Liver (tissue), 9 donors: ENCODE data around the gene LCN10. TPM values are rescaled to one million over a fixed set of nuclear protein-coding genes. Genes with fewer than 3 reads are reported as not detected.

Experiments used
- DNase-seq: peaks from one replicate; pipeline ENCODE4 v3.0.0-alpha.2; 2017; ENCODE audit warnings: low spot score
- H3K27ac ChIP-seq, 2 donors: one replicate each; pipeline ENCODE4 v1.7.0; 2013; ENCODE audit warnings: inconsistent platforms in 2 of 2, low read length in 2 of 2, control low read depth in 1 of 2, low read depth in 1 of 2, mild to moderate bottlenecking in 1 of 2
- H3K27me3 ChIP-seq, 4 donors: one replicate each; pipeline versions ENCODE4 v1.6.1 to v1.7.0; 2013; ENCODE audit warnings: low read length in 3 of 4, inconsistent platforms in 1 of 4, mild to moderate bottlenecking in 1 of 4, moderate library complexity in 1 of 4; ENCODE audit not compliant: control insufficient read depth in 4 of 4, insufficient read depth in 4 of 4
- H3K36me3 ChIP-seq, 4 donors: one replicate each; pipeline versions ENCODE4 v1.6.1 to v1.7.0; 2013; ENCODE audit warnings: low read length in 3 of 4, mild to moderate bottlenecking in 3 of 4, low read depth in 1 of 4, moderate library complexity in 1 of 4; ENCODE audit not compliant: control insufficient read depth in 4 of 4, insufficient read depth in 3 of 4
- H3K4me1 ChIP-seq, 4 donors: one replicate each; pipeline versions ENCODE4 v1.6.1 to v1.7.0; 2013; ENCODE audit warnings: low read length in 3 of 4, mild to moderate bottlenecking in 3 of 4, moderate library complexity in 1 of 4; ENCODE audit not compliant: control insufficient read depth in 4 of 4, insufficient read depth in 4 of 4
- H3K4me3 ChIP-seq, 3 donors: one replicate each; pipeline versions ENCODE4 v1.6.1 to v1.7.0; 2013; ENCODE audit warnings: low read length in 3 of 3, control low read depth in 1 of 3, low read depth in 1 of 3, mild to moderate bottlenecking in 1 of 3
- H3K9ac ChIP-seq, 2 donors: one replicate each; pipeline ENCODE4 v1.7.0; 2013; ENCODE audit warnings: low read length in 2 of 2, mild to moderate bottlenecking in 2 of 2, moderate library complexity in 2 of 2, control low read depth in 1 of 2, low read depth in 1 of 2
- H3K9me3 ChIP-seq, 4 donors: one replicate each; pipeline versions ENCODE4 v1.6.1 to v1.7.0; 2013; ENCODE audit warnings: low read length in 3 of 4; ENCODE audit not compliant: control insufficient read depth in 4 of 4
- EGR1 ChIP-seq, 2 donors: IDR thresholded peaks; 2 replicates each; pipeline ENCODE4 v1.6.1; 2016 to 2018; ENCODE audit warnings: antibody characterized with exemption in 2 of 2, low read depth in 2 of 2
- FOXA1 ChIP-seq: IDR thresholded peaks from 2 replicates; pipeline ENCODE4 v1.6.1; 2016; ENCODE audit warnings: antibody characterized with exemption
- GABPA ChIP-seq, 2 donors: IDR thresholded peaks in 1 of 2; conservative IDR thresholded peaks in 1 of 2; 2 replicates each; pipeline ENCODE4 v1.6.1; 2016; ENCODE audit warnings: antibody characterized with exemption in 2 of 2, mild to moderate bottlenecking in 1 of 2, moderate library complexity in 1 of 2
- HNF4A ChIP-seq, 2 donors: conservative IDR thresholded peaks; 2 replicates each; pipeline ENCODE4 v1.6.1; 2016; ENCODE audit warnings: antibody characterized with exemption in 2 of 2, mild to moderate bottlenecking in 2 of 2
- HNF4G ChIP-seq: IDR thresholded peaks from 2 replicates; pipeline ENCODE4 v1.6.1; 2016; ENCODE audit warnings: antibody characterized with exemption
- JUND ChIP-seq, 2 donors: IDR thresholded peaks; 2 replicates each; pipeline ENCODE4 v1.6.1; 2016; ENCODE audit warnings: antibody characterized with exemption in 2 of 2
- NR2F2 ChIP-seq: IDR thresholded peaks from 2 replicates; pipeline ENCODE4 v1.6.1; 2016; ENCODE audit warnings: antibody characterized with exemption
- RAD21 ChIP-seq, 2 donors: IDR thresholded peaks; 2 replicates each; pipeline ENCODE4 v1.6.1; 2016; ENCODE audit warnings: antibody characterized with exemption in 2 of 2, mild to moderate bottlenecking in 2 of 2
- TAF1 ChIP-seq: conservative IDR thresholded peaks from 2 replicates; pipeline ENCODE4 v1.6.1; 2016; ENCODE audit warnings: antibody characterized with exemption, mild to moderate bottlenecking
- YY1 ChIP-seq: IDR thresholded peaks from 2 replicates; pipeline ENCODE4 v1.6.1; 2016; ENCODE audit warnings: antibody characterized with exemption, mild to moderate bottlenecking
- WGBS: extraction: QIAGEN DNeasy Blood & Tissue Kit; methylation state at CpG from one replicate; pipeline ENCODE4 v1.1.7; 2013; 5-methylcytosine and 5-hydroxymethylcytosine counted together
- polyA plus RNA-seq, 2 donors: library from polyadenylated mRNA; stranded (reverse) in 1 of 2; unstranded in 1 of 2; fragments of 200-250 nt in 1 of 2; fragments of >200 nt in 1 of 2; fragmentation: Nextera tagmentation in 1 of 2; extraction: Ambion mirVana in 1 of 2; gene quantifications; one replicate each; pipeline versions ENCODE4 v1.2.1 to v1.2.3, GENCODE V29; 2013 to 2015
- total RNA-seq, 2 donors: library from RNA; depleted of rRNA; stranded (reverse); fragments of >200 nt; gene quantifications; one replicate each; pipeline ENCODE4 v1.2.3, GENCODE V29; 2014
- TF ChIP-seq, protein P1 (sequence below): IDR thresholded peaks from 2 replicates; pipeline ENCODE4 v1.6.1; 2016; ENCODE audit warnings: antibody characterized with exemption
- TF ChIP-seq, protein P2 (sequence below): IDR thresholded peaks from 2 replicates; pipeline ENCODE4 v1.6.1; 2016; ENCODE audit warnings: antibody characterized with exemption
- TF ChIP-seq, protein P3 (sequence below): IDR thresholded peaks from 2 replicates; pipeline ENCODE4 v1.6.1; 2016; ENCODE audit warnings: antibody characterized with exemption, mild to moderate bottlenecking
- TF ChIP-seq, protein P4 (sequence below): IDR thresholded peaks from 2 replicates; pipeline ENCODE4 v1.6.1; 2016; ENCODE audit warnings: antibody characterized with exemption
- donor health status: healthy.
- donor health status: healthy.
- donor health status: healthy.
- donor health status: healthy.
- donor health status: healthy.

The LCN10 gene
- total and polyA plus RNA-seq, 4 donors, result 0.08 to 0.14 (median 0.11) TPM

DNA sequence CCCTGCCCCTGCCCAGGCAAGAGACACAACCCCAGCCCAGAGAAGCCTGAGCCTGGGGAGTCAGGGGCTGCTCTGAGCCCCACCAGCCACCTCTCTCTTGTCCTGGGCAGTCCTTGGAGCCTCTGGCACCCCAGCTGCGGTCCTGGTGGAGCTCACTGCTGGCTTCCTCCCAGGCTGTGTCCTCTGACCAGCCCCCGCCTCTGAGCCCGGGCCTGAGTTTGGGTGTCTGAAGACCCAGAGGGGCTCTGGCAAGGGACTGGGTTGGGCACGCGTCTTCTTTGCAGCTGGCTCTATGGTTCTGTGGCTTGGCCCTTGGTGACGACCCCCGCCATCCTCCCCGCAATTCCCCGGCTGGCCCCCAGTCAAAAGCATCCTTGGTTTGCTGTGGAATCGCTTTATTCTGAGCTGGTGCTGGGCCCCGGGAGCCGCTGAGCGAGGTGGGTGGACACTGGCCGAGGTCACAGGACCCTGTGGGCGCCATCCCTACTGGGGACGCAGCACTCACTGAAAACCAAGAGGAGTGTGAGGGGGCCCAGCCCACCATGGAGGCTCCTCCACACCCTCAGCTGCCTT is 985 bp upstream of the LCN10 start:
- TF ChIP-seq, protein P1, sequence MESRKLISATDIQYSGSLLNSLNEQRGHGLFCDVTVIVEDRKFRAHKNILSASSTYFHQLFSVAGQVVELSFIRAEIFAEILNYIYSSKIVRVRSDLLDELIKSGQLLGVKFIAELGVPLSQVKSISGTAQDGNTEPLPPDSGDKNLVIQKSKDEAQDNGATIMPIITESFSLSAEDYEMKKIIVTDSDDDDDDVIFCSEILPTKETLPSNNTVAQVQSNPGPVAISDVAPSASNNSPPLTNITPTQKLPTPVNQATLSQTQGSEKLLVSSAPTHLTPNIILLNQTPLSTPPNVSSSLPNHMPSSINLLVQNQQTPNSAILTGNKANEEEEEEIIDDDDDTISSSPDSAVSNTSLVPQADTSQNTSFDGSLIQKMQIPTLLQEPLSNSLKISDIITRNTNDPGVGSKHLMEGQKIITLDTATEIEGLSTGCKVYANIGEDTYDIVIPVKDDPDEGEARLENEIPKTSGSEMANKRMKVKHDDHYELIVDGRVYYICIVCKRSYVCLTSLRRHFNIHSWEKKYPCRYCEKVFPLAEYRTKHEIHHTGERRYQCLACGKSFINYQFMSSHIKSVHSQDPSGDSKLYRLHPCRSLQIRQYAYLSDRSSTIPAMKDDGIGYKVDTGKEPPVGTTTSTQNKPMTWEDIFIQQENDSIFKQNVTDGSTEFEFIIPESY, result no peak
- TF ChIP-seq, protein P2, sequence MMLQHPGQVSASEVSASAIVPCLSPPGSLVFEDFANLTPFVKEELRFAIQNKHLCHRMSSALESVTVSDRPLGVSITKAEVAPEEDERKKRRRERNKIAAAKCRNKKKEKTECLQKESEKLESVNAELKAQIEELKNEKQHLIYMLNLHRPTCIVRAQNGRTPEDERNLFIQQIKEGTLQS, result no peak
- TF ChIP-seq YY1 (no peak), GABPA (IDR thresholded peaks at IDR 0.05 in 1 of 2, conservative IDR thresholded peaks at IDR 0.05 in 1 of 2) (no peak)
- Histone ChIP-seq H3K27me3 (no peaks in the 10 kb centered on the region), H3K4me1 (peaks cover 0 to 12% (median 4%) of the 10 kb centered on the region in 4 donors), H3K36me3 (no peaks in the 10 kb centered on the region), H3K9me3 (no peaks in the 10 kb centered on the region), H3K4me3 (no peak overlapping the region), H3K27ac (no peak overlapping the region), H3K9ac (no peak overlapping the region)
- DNase-seq, result no peak
- 93% methylated on average over 16 of the region's 16 CpGs for WGBS

DNA sequence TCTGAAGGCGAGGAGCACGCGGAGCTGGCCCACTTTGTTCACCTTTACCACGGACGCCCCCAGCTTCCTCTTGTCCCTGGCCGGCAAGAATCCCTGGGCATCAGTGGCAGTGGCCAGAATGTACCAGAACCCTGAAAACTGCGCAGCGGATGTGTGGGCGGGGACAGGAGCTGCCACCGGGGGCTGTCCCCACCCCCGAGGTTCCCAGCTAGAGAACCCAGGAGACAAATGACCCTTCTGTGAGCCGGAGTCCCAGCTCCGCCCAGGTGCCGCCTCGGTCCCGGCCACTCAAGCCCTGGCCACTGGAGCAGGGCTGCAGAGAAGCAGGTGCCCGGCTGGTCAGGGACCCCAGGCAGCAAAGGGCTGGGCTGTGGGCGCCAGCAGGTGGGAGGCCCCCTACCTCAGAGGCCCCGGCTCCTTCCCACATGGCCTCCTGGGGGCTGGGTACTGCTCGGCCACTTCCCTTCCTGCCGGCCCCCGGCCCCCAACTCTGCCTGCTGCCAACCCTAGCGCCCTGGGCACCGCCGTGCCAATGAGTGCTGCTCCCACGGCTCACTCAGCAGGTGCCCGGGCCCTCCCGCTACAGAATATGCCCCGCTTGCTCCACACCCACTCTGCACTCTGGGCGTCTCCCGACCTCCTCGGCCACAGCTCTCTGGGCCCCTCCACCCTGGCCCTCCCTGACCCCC is 713 bp downstream of the LCN10 start:
- Histone ChIP-seq H3K27ac (no peak overlapping the region), H3K27me3 (no peaks in the 10 kb centered on the region), H3K9me3 (no peaks in the 10 kb centered on the region), H3K4me1 (peaks cover 0 to 12% (median 4%) of the 10 kb centered on the region in 4 donors), H3K9ac (no peak overlapping the region), H3K36me3 (no peaks in the 10 kb centered on the region), H3K4me3 (no peak overlapping the region)
- TF ChIP-seq, protein P3, sequence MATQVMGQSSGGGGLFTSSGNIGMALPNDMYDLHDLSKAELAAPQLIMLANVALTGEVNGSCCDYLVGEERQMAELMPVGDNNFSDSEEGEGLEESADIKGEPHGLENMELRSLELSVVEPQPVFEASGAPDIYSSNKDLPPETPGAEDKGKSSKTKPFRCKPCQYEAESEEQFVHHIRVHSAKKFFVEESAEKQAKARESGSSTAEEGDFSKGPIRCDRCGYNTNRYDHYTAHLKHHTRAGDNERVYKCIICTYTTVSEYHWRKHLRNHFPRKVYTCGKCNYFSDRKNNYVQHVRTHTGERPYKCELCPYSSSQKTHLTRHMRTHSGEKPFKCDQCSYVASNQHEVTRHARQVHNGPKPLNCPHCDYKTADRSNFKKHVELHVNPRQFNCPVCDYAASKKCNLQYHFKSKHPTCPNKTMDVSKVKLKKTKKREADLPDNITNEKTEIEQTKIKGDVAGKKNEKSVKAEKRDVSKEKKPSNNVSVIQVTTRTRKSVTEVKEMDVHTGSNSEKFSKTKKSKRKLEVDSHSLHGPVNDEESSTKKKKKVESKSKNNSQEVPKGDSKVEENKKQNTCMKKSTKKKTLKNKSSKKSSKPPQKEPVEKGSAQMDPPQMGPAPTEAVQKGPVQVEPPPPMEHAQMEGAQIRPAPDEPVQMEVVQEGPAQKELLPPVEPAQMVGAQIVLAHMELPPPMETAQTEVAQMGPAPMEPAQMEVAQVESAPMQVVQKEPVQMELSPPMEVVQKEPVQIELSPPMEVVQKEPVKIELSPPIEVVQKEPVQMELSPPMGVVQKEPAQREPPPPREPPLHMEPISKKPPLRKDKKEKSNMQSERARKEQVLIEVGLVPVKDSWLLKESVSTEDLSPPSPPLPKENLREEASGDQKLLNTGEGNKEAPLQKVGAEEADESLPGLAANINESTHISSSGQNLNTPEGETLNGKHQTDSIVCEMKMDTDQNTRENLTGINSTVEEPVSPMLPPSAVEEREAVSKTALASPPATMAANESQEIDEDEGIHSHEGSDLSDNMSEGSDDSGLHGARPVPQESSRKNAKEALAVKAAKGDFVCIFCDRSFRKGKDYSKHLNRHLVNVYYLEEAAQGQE, result no peak
- TF ChIP-seq NR2F2, result no peak
- TF ChIP-seq, protein P4, sequence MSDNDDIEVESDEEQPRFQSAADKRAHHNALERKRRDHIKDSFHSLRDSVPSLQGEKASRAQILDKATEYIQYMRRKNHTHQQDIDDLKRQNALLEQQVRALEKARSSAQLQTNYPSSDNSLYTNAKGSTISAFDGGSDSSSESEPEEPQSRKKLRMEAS, result no peak
- no peak for TF ChIP-seq EGR1 (IDR thresholded peaks at IDR 0.05; ENCODE audit: low read depth in 2 of 2)
- TF ChIP-seq GABPA (IDR thresholded peaks at IDR 0.05 in 1 of 2, conservative IDR thresholded peaks at IDR 0.05 in 1 of 2), result no peak
- TF ChIP-seq HNF4A (conservative IDR thresholded peaks at IDR 0.05), result no peak
- TF ChIP-seq FOXA1, result no peak
- TF ChIP-seq TAF1, result no peak
- TF ChIP-seq, protein P1, result no peak
- TF ChIP-seq JUND (IDR thresholded peaks at IDR 0.05), result no peak
- no peak for TF ChIP-seq RAD21 (IDR thresholded peaks at IDR 0.05)
- no peak for TF ChIP-seq HNF4G
- 49% methylated on average over 32 of the region's 32 CpGs for WGBS
- DNase-seq, result no peak
